Stomach (tissue), 4 donors: ENCODE measurements around the gene ESYT3.

Source experiments
- POLR2A ChIP-seq, 4 donors: fragments of 450-650 bp; IDR thresholded peaks; one replicate each; pipeline ENCODE4 v1.6.1; 2016; ENCODE audit warnings: antibody characterized with exemption in 4 of 4, control low read depth in 2 of 4, mild to moderate bottlenecking in 1 of 4, moderate library complexity in 1 of 4
- TF ChIP-seq, protein P1 (sequence below), 7 experiments: fragments of 450-650 bp in 4 of 7; fragments of 200-600 bp in 3 of 7; sonication (generic) in 3 of 7; IDR thresholded peaks; one replicate each; pipeline ENCODE4 v1.5.1; 2016 to 2019; ENCODE audit warnings: antibody characterized with exemption in 7 of 7, control low read depth in 2 of 7, mild to moderate bottlenecking in 1 of 7

DNA sequence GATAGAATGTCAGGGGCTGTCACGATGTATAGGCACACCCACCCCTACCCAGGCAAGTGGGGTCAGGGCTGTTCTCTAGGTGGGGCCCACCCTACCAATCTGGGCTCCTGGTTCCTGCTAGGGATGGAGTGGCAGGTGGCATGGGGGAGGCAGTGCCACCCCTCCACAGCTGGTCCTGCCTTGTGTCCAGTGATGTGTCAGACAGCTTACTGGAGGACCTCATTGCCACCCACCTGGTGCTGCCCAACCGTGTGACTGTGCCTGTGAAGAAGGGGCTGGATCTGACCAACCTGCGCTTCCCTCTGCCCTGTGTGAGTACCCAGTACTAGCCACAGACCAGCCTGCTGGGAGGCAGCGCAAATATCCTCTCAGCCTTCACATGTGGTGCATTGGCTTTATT, 27.5 kb downstream of the ESYT3 start:
- TF ChIP-seq POLR2A (IDR thresholded peaks at IDR 0.05) = no peak
- TF ChIP-seq, protein P1, sequence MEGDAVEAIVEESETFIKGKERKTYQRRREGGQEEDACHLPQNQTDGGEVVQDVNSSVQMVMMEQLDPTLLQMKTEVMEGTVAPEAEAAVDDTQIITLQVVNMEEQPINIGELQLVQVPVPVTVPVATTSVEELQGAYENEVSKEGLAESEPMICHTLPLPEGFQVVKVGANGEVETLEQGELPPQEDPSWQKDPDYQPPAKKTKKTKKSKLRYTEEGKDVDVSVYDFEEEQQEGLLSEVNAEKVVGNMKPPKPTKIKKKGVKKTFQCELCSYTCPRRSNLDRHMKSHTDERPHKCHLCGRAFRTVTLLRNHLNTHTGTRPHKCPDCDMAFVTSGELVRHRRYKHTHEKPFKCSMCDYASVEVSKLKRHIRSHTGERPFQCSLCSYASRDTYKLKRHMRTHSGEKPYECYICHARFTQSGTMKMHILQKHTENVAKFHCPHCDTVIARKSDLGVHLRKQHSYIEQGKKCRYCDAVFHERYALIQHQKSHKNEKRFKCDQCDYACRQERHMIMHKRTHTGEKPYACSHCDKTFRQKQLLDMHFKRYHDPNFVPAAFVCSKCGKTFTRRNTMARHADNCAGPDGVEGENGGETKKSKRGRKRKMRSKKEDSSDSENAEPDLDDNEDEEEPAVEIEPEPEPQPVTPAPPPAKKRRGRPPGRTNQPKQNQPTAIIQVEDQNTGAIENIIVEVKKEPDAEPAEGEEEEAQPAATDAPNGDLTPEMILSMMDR (IDR thresholded peaks at IDR 0.05) = no peak
